Vagina (tissue), 2 donors: ENCODE data around the gene FMOD. TPM values are rescaled to one million over a fixed set of nuclear protein-coding genes. Genes with fewer than 3 reads are reported as not detected.

Experiments
- DNase-seq, 2 donors: peaks; one replicate each; pipeline ENCODE4 v3.0.0-alpha.2; 2017; ENCODE audit errors: extremely low spot score in 2 of 2
- H3K27ac ChIP-seq: fragments of 200-600 bp; sonication (generic); one replicate; pipeline ENCODE4 v1.5.1; 2019
- H3K27me3 ChIP-seq: fragments of 200-600 bp; sonication (generic); one replicate; pipeline ENCODE4 v1.5.1; 2019
- H3K36me3 ChIP-seq, 2 donors: fragments of 200-600 bp; sonication (generic); one replicate each; pipeline ENCODE4 v1.5.1; 2017 to 2019
- H3K4me1 ChIP-seq: fragments of 200-600 bp; sonication (generic); one replicate; pipeline ENCODE4 v1.5.1; 2019
- H3K4me3 ChIP-seq, 2 donors: fragments of 200-600 bp; sonication (generic); 1 replicate in 1 of 2; 2 replicates in 1 of 2; pipeline ENCODE4 v1.5.1; 2016 to 2019
- H3K9me3 ChIP-seq: fragments of 200-600 bp; sonication (generic); one replicate; pipeline ENCODE4 v1.5.1; 2019
- POLR2A ChIP-seq, 2 donors: fragments of 450-650 bp; IDR thresholded peaks; one replicate each; pipeline ENCODE4 v1.6.1; 2017; ENCODE audit warnings: antibody characterized with exemption in 2 of 2, mild to moderate bottlenecking in 2 of 2, moderate library complexity in 2 of 2
- POLR2AphosphoS5 ChIP-seq, 2 donors: sonication (generic); formaldehyde crosslinking; IDR thresholded peaks; one replicate each; pipeline ENCODE4 v1.9.0; 2017; ENCODE audit warnings: antibody characterized with exemption in 2 of 2, mild to moderate bottlenecking in 2 of 2, low read depth in 1 of 2; ENCODE audit not compliant: insufficient read depth in 1 of 2
- intact Hi-C: fragments of 100-400 bp; cut with DNase I; formaldehyde crosslinking; loops from one replicate; pipeline ENCODE4 v1.15.1; 2023
- total RNA-seq: library from RNA; depleted of rRNA; stranded (reverse); fragments of >200 nt; gene quantifications from one replicate; pipeline ENCODE4 v1.2.3, GENCODE V29; 2016
- TF ChIP-seq, protein P1 (sequence below), 3 experiments: fragments of 450-650 bp in 2 of 3; fragments of 200-600 bp in 1 of 3; sonication (generic) in 1 of 3; IDR thresholded peaks; one replicate each; pipeline ENCODE4 v1.5.1; 2017 to 2019; ENCODE audit warnings: antibody characterized with exemption in 3 of 3, mild to moderate bottlenecking in 2 of 3, moderate library complexity in 2 of 3

Gene FMOD
- total RNA-seq, 1 donor from 2014 or later: 80.3 TPM

DNA sequence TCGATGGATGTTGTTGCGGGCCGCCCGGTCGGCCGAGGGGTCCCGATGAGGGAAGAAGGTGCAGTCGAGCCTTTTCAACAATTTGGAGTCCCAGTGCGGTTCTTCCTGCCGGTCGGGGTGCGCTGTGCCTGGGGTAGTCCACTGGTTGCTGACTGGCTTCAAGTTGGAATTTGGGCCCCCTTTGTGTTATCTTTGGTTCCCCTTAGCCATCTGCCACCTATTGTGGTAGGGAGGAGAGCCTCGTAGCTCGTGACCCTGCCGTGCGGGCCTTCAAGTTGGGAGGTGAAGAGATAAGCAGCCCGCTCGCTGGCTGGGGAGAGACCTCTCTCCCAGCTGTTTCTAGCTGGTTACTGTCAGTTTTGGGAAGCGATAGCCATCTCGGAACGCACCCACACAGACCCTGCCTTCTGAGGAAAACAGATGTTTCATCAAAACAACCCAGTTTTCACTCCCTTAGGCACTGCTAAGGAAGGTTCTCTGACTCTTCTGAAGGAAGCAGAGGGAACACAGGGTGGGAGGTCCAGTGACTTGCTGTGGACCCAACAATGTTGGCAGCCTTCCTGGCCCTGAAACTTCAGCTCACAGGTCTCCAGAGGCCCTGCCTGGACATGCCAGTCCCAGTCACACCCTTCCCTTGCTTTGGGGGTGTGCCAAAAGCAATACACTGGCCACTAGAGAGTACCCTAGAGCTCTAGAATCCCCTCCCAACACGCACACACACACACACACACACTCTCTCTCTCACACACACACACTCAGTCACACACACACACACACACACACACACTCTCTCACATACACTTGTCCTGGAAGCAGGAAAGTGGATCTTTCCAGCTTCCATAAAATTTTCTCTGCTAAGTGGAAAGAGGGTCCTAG, 44.6 kb downstream of the FMOD start:
- Histone ChIP-seq H3K4me3 (peak overlapping the region; percentile 96 to 100), H3K27me3 (no peaks in the 10 kb centered on the region), H3K4me1 (peaks cover 44% of the 10 kb centered on the region), H3K27ac (peak overlapping the region; percentile 100), H3K9me3 (no peaks in the 10 kb centered on the region), H3K36me3 (peaks cover 0 to 12% of the 10 kb centered on the region in 2 donors)
- DNase-seq: peak in 1 of 2 donors; percentile 96
- TF ChIP-seq POLR2AphosphoS5 (IDR thresholded peaks at IDR 0.05; ENCODE audit: insufficient read depth in 1 of 2, low read depth in 1 of 2) (peak in 1 of 2 donors; percentile 75), POLR2A (IDR thresholded peaks at IDR 0.05) (peak in 1 of 2 donors; percentile 18)
- TF ChIP-seq, protein P1, sequence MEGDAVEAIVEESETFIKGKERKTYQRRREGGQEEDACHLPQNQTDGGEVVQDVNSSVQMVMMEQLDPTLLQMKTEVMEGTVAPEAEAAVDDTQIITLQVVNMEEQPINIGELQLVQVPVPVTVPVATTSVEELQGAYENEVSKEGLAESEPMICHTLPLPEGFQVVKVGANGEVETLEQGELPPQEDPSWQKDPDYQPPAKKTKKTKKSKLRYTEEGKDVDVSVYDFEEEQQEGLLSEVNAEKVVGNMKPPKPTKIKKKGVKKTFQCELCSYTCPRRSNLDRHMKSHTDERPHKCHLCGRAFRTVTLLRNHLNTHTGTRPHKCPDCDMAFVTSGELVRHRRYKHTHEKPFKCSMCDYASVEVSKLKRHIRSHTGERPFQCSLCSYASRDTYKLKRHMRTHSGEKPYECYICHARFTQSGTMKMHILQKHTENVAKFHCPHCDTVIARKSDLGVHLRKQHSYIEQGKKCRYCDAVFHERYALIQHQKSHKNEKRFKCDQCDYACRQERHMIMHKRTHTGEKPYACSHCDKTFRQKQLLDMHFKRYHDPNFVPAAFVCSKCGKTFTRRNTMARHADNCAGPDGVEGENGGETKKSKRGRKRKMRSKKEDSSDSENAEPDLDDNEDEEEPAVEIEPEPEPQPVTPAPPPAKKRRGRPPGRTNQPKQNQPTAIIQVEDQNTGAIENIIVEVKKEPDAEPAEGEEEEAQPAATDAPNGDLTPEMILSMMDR (IDR thresholded peaks at IDR 0.05): peak in 2 of 3 experiments; percentile 24 to 27
- intact Hi-C loops: loop anchor here (5.0 kb wide), 1 partner anchor 34 kb away; no protein-coding TSS in a partner anchor

DNA sequence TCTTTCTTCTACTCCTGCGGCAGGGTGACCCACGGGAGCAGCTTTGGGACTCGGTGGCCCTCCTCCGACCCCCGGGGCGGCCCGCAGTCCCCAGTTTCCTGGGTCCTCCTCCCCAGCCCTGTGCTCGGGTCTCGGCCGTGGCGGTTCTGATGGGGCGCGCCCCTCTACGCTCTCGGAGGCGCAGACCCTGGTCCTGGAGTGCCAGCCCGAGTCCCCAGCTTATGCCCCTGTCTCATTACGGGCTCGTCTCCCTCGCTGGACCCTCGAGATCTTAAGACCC, 45.2 kb downstream of the FMOD start:
- Histone ChIP-seq H3K9me3 (no peaks in the 10 kb centered on the region), H3K27ac (peak overlapping the region; percentile 100), H3K36me3 (peaks cover 0 to 12% of the 10 kb centered on the region in 2 donors), H3K27me3 (no peaks in the 10 kb centered on the region), H3K4me1 (peaks cover 49% of the 10 kb centered on the region), H3K4me3 (peak overlapping the region; percentile 96 to 100)
- TF ChIP-seq, protein P1 (IDR thresholded peaks at IDR 0.05): no peak
- TF ChIP-seq POLR2A (IDR thresholded peaks at IDR 0.05) (no peak), POLR2AphosphoS5 (IDR thresholded peaks at IDR 0.05; ENCODE audit: insufficient read depth in 1 of 2, low read depth in 1 of 2) (no peak)
- DNase-seq: no peak
- intact Hi-C loops: loop anchor here (5.0 kb wide), 1 partner anchor 33 kb away; no protein-coding TSS in a partner anchor

DNA sequence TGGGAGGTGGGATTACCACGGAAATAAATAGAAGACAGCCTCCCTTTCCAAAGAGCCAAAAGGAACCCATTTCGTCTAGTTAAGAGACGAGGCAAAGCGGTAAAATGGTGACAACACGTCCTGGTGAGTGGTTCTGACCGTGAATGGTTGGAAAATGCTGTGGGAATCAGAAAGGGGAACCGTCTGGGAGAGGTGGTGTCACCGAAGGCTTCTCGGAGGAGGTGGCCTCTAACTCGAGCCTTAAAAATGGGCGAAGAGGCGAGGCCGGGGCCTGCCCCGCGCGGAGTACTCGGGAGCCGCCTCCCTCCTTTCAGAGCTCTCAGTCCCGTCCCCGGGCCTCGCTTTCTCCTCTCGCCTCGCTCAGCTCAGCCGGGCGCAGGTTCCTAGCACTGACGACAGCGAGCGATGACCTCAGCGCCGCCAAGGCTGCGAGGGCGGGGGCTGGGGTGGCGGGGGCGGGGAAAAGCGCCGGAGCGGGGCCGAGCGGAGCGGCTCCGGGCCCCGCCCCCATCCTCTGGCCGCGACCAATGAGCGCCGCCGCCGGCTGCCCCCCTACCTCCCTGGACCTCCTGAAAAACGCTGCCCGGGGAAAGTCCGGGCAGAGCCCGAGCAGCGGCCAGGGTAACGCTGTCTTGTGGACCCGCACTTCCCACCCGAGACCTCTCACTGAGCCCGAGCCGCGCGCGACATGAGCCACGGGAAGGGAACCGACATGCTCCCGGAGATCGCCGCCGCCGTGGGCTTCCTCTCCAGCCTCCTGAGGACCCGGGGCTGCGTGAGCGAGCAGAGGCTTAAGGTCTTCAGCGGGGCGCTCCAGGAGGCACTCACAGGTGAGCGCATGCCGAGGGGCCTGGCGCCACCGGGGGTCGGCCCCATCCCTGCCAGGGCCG, 45.8 kb downstream of the FMOD start, which contains the start of gene BTG2:
TSS of gene BTG2 (plus strand) at position 601 of the 890 bp plus-strand sequence. CDS start at position 689, 88 bp downstream.
- H3K27ac ChIP-seq: peak within 1 kb of the TSS; percentile 100
- intact Hi-C loops: loop anchor here (5.0 kb wide), 1 partner anchor 33 kb away; no protein-coding TSS in a partner anchor
- TF ChIP-seq POLR2AphosphoS5 (IDR thresholded peaks at IDR 0.05; ENCODE audit: insufficient read depth in 1 of 2, low read depth in 1 of 2) (peak; percentile 89 to 100), POLR2A (IDR thresholded peaks at IDR 0.05) (peak; percentile 79 to 100)
- TF ChIP-seq, protein P1 (IDR thresholded peaks at IDR 0.05): no peak
- peak within 1 kb of the TSS; percentile 96 to 100 for H3K4me3 ChIP-seq
- H3K9me3 ChIP-seq: no peaks in the 10 kb centered on the region
- DNase-seq: peak in 1 of 2 donors; percentile 96
- H3K27me3 ChIP-seq: no peaks in the 10 kb centered on the region
- peaks cover 52% of the 10 kb centered on the region for H3K4me1 ChIP-seq
- peaks cover 0 to 12% of the 10 kb centered on the region in 2 donors for H3K36me3 ChIP-seq

DNA sequence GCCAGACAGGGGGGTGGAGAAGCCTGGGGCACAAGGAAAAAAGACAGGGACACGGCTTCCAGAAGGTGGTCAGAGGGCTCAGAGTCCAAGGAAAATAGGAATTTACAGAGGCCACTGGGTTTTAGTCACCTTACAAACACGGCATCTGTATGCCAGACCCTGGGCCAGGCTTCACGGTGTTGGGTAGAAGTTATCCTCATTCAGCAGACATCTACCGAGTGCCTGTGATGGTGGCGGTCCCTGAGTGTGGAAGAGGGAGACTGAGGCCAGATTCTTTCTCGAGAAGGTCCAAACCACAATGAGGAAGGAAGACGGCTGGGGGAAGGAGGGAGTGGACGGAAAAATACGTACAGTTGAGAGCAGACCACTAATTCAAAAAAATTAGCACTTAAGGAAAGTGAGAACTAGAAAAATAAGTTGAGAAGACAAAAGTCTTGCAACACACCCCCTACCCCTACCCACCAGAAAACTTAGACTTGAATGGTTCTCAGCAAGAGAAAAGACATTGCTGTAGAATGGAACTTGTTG, 46.5 kb downstream of the FMOD start:
- peaks cover 0 to 12% of the 10 kb centered on the region in 2 donors for H3K36me3 ChIP-seq
- peak overlapping the region; percentile 39 to 100 for H3K4me3 ChIP-seq
- H3K9me3 ChIP-seq: no peaks in the 10 kb centered on the region
- H3K27me3 ChIP-seq: no peaks in the 10 kb centered on the region
- H3K4me1 ChIP-seq: peaks cover 49% of the 10 kb centered on the region
- no peak for DNase-seq
- H3K27ac ChIP-seq: peak overlapping the region; percentile 100
- no peak for TF ChIP-seq POLR2A (IDR thresholded peaks at IDR 0.05)
- TF ChIP-seq, protein P1 (IDR thresholded peaks at IDR 0.05): no peak
- intact Hi-C loops: no loop called here
